ENCODE data around the gene EID2B. TPM values are rescaled to one million over a fixed set of nuclear protein-coding genes. Genes with fewer than 3 reads are reported as not detected.

EID2B gene
- total RNA-seq, 4 donors from 2014 or later = 0.80 to 2.4 (median 1.2) TPM

DNA sequence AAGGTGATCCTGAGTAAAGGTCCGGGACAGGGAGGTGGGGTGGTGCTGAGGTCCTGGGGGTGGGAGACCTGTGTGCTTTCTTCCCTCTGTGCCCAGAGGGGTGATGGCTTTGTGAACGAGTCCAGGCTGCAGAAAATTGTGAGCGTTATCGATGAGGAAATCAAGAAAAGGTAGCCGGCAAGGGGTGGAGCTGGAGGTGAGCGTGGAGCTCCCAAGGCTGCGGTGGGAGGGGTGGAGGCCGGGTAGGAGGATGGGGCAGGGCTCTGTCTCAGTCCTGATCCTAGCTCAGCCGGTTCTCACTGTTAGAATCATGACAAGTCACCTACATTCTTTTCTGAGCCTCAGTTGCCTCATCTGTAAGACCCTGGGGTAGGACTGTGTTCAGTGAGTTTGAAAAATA lies 13.7 kb downstream of the EID2B start:
- no peak for TF ChIP-seq POLR2A (IDR thresholded peaks at IDR 0.05)
- WGBS = 38% methylated on average over 9 of the region's 9 CpGs
- no peaks in the 10 kb centered on the region for H3K9me3 ChIP-seq
- H3K4me1 ChIP-seq = peaks cover 13% of the 10 kb centered on the region
- no peak for DNase-seq (ENCODE audit: low spot score in 2 of 2)
- peaks cover 44% of the 10 kb centered on the region for H3K27me3 ChIP-seq
- H3K36me3 ChIP-seq = no peaks in the 10 kb centered on the region
- no peak overlapping the region for H3K4me3 ChIP-seq
- H3K27ac ChIP-seq = no peak overlapping the region

DNA sequence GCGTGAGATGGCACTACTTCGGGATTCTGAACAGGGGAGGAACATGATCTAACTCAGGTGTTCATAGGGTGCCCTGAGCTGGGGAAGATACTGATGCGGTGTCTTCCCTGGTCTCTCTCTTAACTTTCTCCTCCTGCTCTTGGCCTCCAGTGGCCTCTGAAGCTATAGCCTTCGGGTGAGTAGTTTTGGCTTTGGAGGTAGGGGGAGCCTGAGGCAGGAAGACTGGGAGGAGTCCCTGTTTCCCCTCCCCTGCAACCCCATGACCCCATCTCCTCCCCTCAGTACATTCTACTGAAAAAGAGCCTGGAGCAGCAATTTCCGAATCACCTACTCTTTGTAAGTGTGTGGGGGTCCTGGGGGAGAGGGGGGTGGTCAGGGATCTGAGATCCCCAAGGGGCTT lies 14.2 kb downstream of the EID2B start:
- TF ChIP-seq POLR2AphosphoS5 (IDR thresholded peaks at IDR 0.05) = no peak
- TF ChIP-seq POLR2A (IDR thresholded peaks at IDR 0.05) = no peak
- no peak for TF ChIP-seq EP300 (IDR thresholded peaks at IDR 0.05)
- TF ChIP-seq, protein P1, sequence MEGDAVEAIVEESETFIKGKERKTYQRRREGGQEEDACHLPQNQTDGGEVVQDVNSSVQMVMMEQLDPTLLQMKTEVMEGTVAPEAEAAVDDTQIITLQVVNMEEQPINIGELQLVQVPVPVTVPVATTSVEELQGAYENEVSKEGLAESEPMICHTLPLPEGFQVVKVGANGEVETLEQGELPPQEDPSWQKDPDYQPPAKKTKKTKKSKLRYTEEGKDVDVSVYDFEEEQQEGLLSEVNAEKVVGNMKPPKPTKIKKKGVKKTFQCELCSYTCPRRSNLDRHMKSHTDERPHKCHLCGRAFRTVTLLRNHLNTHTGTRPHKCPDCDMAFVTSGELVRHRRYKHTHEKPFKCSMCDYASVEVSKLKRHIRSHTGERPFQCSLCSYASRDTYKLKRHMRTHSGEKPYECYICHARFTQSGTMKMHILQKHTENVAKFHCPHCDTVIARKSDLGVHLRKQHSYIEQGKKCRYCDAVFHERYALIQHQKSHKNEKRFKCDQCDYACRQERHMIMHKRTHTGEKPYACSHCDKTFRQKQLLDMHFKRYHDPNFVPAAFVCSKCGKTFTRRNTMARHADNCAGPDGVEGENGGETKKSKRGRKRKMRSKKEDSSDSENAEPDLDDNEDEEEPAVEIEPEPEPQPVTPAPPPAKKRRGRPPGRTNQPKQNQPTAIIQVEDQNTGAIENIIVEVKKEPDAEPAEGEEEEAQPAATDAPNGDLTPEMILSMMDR (IDR thresholded peaks at IDR 0.05) = no peak
- DNase-seq (ENCODE audit: low spot score in 2 of 2) = no peak
- WGBS = 32% methylated on average over 5 of the region's 5 CpGs
- H3K27ac ChIP-seq = no peak overlapping the region
- no peaks in the 10 kb centered on the region for H3K36me3 ChIP-seq
- H3K27me3 ChIP-seq = peaks cover 47% of the 10 kb centered on the region
- H3K9me3 ChIP-seq = no peaks in the 10 kb centered on the region
- H3K4me3 ChIP-seq = no peak overlapping the region
- H3K4me1 ChIP-seq = peaks cover 13% of the 10 kb centered on the region

DNA sequence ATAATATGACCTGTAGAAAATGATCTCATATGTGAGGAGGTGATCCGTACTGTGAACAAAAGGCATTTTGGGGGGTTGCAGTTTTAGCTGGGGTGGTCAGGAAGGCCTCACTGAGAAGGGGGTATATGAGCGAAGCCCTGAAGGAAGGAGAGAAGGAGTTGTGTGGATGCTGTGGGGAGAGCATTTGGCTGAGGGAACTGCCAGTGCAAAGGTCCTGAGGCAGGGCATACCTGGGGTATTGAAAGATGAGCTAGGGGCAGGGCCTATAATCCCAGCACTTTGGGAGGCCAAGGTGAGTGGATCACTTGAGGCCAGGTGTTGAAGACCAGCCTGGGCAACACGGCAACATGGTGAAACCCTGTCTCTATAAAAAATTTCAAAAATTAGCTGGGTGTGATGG lies 15.2 kb downstream of the EID2B start:
- peaks cover 57% of the 10 kb centered on the region for H3K27me3 ChIP-seq
- H3K36me3 ChIP-seq = no peaks in the 10 kb centered on the region
- no peak overlapping the region for H3K4me3 ChIP-seq
- WGBS = 77% methylated on average over 3 of the region's 3 CpGs
- DNase-seq (ENCODE audit: low spot score in 2 of 2) = no peak
- no peaks in the 10 kb centered on the region for H3K9me3 ChIP-seq
- no peak overlapping the region for H3K27ac ChIP-seq
- TF ChIP-seq, protein P1 (IDR thresholded peaks at IDR 0.05) = no peak
- TF ChIP-seq POLR2AphosphoS5 (IDR thresholded peaks at IDR 0.05) = no peak
- no peak for TF ChIP-seq POLR2A (IDR thresholded peaks at IDR 0.05)
- no peak for TF ChIP-seq EP300 (IDR thresholded peaks at IDR 0.05)
- peaks cover 13% of the 10 kb centered on the region for H3K4me1 ChIP-seq

DNA sequence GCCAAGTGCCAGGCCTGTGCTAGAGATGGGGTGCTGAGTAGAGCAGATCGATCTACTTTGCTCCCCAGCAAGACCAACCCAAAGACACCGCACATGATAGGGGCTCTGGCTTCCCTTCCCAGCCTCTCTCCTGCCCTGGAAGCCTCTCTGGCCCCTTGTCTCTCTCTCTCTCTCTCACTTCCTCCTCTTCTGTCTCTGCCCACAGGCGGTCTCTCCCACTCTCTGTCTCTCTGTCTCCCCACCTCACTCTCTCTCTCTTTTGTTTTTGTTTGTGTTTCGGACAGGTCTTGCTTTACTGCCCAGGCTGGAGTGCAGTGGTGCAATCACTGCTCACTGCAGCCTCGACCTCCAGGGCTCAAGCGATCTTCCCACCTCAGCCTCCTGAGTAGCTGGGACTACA lies 16.4 kb downstream of the EID2B start:
- DNase-seq (ENCODE audit: low spot score in 2 of 2) = no peak
- H3K36me3 ChIP-seq = no peaks in the 10 kb centered on the region
- H3K9me3 ChIP-seq = no peaks in the 10 kb centered on the region
- WGBS = 45% methylated on average over 6 of the region's 6 CpGs
- H3K27me3 ChIP-seq = peaks cover 66% of the 10 kb centered on the region
- peaks cover 13% of the 10 kb centered on the region for H3K4me1 ChIP-seq
- H3K4me3 ChIP-seq = no peak overlapping the region
- no peak for TF ChIP-seq EP300 (IDR thresholded peaks at IDR 0.05)
- TF ChIP-seq, protein P1 (IDR thresholded peaks at IDR 0.05) = no peak
- no peak for TF ChIP-seq POLR2AphosphoS5 (IDR thresholded peaks at IDR 0.05)
- TF ChIP-seq POLR2A (IDR thresholded peaks at IDR 0.05) = no peak
- no peak overlapping the region for H3K27ac ChIP-seq

DNA sequence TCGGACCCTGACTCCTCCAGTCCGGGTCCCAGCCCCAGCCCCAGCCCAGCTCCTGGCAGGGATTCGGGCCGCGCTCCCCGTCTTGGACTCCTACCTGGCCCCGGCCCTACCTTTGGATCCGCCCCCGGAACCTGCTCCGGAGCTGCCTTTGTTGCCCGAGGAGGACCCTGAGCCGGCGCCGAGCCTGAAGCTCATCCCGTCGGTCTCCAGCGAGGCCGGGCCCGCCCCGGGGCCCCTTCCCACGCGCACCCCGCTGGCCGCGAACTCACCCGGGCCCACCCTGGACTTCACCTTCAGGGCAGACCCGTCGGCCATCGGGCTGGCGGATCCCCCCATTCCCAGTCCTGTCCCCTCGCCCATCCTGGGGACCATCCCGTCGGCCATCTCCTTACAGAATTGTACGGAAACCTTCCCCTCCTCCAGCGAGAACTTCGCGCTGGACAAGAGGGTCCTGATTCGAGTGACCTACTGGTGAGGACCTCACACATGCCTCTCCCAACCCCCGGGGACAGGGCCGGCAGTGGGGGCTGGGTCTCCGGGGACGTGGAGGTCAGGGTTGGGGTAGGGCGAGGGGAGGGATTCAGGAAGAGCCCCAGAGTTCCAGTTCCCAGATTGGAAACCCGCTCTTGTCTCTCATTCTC lies 17.0 kb downstream of the EID2B start:
- H3K9me3 ChIP-seq = no peaks in the 10 kb centered on the region
- no peak overlapping the region for H3K27ac ChIP-seq
- H3K4me3 ChIP-seq = peak overlapping the region; percentile 37
- 1% methylated on average over 23 of the region's 44 CpGs for WGBS
- peaks cover 72% of the 10 kb centered on the region for H3K27me3 ChIP-seq
- no peak for DNase-seq (ENCODE audit: low spot score in 2 of 2)
- TF ChIP-seq POLR2AphosphoS5 (IDR thresholded peaks at IDR 0.05) = no peak
- H3K36me3 ChIP-seq = no peaks in the 10 kb centered on the region
- peaks cover 13% of the 10 kb centered on the region for H3K4me1 ChIP-seq

DNA sequence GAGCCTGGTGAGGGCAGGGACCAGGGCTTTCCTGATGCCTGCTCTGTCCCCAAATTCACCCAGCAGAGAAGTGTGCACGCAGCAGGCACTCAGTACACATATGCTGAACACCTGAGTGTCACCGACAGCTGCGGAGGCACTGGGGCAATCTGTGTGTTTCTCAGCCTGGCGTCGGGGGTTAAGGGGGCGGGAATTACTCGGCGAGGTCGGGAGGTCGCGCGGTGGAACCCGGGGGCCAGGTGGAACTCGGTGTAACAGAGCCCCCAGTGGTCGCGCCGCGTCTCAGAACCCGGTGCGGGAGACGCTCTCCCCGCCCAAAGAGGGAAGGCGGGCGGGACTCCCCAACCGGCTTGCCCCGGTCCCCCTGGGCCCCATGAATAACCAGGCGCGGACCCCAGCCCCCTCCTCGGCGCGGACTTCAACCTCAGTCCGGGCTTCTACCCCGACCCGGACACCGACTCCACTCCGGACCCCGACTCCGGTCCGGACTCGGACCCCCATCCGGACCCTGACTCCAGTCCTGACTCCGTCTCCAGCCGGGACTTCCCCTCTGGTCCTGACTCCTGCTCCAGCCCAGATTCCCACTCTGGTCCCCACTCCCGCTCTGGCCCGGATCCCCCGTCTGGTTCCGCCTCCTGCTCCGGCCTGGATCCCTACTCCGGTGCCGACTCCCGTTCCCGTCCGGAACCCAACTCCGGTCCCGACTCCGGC lies 17.7 kb downstream of the EID2B start, which contains the start of gene SELENOV:
Gene SELENOV (plus strand): TSS at position 300 of the 711 bp plus-strand sequence. CDS start 74 bp downstream, at position 374.
- H3K27ac ChIP-seq = no peak within 1 kb of the TSS
- H3K27me3 ChIP-seq = peaks cover 73% of the 10 kb centered on the region
- no peaks in the 10 kb centered on the region for H3K9me3 ChIP-seq
- no peak for DNase-seq (ENCODE audit: low spot score in 2 of 2)
- no peak for TF ChIP-seq POLR2AphosphoS5 (IDR thresholded peaks at IDR 0.05)
- TF ChIP-seq, protein P1 (IDR thresholded peaks at IDR 0.05) = no peak
- TF ChIP-seq POLR2A (IDR thresholded peaks at IDR 0.05) = no peak
- TF ChIP-seq EP300 (IDR thresholded peaks at IDR 0.05) = no peak
- peaks cover 13% of the 10 kb centered on the region for H3K4me1 ChIP-seq
- H3K4me3 ChIP-seq = peak within 1 kb of the TSS; percentile 37
- H3K36me3 ChIP-seq = no peaks in the 10 kb centered on the region
- WGBS = 2% methylated on average over 33 of the region's 56 CpGs
